ENCODE measurements around the gene WNT7A.

WNT7A gene

DNA sequence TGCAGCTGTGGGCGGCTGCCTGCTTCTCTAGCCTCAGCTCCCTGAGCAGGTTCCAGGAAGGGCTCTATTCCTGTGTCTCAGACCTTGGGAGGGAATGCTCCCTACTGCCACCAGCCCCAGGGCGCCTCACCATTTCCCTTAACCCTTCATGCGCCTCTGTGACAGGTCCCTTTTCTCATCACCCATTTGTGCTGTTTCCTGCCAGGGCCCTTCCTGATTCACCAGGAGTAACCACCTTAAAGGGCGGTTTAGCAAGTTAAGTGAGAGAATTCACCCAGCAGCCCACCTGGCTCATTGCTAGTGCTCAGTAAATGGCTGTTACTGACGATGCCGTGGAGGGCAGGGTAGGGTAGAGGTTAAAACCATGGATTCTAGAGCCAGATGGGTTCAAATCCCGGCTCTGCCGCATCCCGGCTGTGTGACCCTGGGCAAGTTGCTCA, 87.8 kb downstream of the WNT7A start:
- TF ChIP-seq, protein P1, sequence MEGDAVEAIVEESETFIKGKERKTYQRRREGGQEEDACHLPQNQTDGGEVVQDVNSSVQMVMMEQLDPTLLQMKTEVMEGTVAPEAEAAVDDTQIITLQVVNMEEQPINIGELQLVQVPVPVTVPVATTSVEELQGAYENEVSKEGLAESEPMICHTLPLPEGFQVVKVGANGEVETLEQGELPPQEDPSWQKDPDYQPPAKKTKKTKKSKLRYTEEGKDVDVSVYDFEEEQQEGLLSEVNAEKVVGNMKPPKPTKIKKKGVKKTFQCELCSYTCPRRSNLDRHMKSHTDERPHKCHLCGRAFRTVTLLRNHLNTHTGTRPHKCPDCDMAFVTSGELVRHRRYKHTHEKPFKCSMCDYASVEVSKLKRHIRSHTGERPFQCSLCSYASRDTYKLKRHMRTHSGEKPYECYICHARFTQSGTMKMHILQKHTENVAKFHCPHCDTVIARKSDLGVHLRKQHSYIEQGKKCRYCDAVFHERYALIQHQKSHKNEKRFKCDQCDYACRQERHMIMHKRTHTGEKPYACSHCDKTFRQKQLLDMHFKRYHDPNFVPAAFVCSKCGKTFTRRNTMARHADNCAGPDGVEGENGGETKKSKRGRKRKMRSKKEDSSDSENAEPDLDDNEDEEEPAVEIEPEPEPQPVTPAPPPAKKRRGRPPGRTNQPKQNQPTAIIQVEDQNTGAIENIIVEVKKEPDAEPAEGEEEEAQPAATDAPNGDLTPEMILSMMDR (IDR thresholded peaks at IDR 0.05; ENCODE audit: low read length, missing control alignments), result no peak
- DNase-seq (ENCODE audit: low read depth), result no peak
- no peak overlapping the region for H3K4me3 ChIP-seq (replicated peaks; ENCODE audit: low read depth, low read length)

- TF ChIP-seq, protein P1 (IDR thresholded peaks at IDR 0.05; ENCODE audit: low read length, missing control alignments), result no peak
- no peak for DNase-seq (ENCODE audit: low read depth)
These were observed 88.4 kb downstream of the WNT7A start for GRCh38 chr3:13791198-13792050.

DNA sequence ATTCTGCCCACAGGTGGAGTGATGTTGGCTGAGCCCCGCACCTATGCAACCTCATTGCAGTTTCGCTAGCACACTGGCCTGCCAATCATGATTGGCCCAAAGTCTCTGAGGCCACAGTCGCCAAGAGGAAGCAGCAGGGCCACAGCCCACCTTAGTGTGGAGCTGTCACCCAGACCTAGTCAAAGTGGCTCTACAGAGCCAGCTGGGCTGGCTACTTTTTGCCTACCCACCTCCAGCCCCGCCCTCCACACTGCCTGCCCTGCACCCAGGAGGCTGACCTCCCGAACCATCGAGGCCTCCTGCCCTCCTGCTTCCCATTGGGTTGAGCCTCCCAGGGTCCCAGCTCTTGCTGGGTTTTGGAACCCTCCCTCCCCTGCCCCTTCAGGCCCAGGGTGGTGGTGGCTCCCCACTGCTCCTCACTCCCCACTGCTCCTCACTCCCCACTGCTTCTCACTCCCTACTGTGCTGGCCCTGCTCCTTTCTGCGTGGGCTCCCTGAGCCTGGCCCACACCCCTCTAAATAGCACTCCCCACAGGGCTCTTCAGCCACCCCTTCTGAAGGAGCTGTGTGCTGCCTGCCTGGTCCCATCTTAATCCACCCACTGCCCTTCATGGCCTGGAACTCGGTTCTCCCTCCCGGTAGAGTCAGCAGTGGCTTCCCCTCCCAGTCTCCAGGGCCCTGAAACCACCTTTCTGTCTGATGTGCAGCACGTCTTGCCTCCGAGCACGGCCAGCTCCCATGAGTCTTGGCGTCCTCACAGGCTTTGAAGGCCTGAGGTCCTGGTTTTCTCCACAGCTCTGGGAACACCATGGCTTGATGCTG, 89.3 kb downstream of the WNT7A start:
- no peak for DNase-seq (ENCODE audit: low read depth)
- TF ChIP-seq, protein P1 (IDR thresholded peaks at IDR 0.05; ENCODE audit: low read length, missing control alignments), result no peak
- no peak overlapping the region for H3K4me3 ChIP-seq (replicated peaks; ENCODE audit: low read depth, low read length)

More at GRCh38 chr3:13791198-13792050, 88.4 kb downstream of the WNT7A start:
- H3K4me3 ChIP-seq (replicated peaks; ENCODE audit: low read depth, low read length), result no peak overlapping the region

DNA sequence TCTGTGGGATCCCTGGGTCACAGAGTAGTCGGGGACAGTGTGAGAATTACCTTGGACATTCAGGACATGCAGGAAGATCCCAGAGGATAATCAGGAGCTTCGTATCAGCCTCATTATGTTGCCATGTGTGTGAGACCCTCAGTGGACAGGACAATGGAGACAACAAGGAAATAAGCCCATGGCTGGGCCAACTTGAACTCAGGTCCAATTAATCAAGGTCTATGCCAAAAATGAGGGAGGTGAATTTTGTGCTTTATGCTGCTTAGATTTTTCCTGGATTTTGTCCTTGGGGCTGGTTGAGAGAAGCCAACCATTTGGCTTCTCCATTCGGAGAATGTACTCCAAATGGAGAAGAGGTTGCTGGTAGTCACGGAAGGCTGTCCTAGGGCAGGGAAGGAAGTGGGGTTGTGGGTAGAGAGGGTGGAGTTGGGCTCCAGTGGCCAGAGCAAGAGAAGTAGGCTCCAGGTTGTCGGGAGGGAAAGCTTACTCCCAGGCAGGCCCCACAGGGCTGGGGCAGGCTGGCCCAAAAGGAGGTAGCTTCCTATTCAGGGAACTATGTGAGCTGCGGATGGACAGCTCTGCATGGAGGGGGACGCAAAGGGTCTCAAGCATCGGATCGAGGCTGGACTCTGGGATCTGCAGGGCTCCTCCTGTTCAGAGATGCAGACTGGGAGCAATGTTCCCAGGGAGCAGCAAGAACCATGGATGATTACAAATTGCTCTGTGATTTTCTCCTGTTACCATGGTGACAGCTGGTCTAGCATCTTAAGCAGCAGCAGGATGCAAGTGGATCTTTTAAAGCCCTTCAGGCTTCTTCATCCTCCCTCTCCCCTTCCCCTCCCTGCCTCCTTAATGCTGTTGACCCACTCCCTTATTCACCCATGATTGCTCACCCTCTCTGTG, 91.1 kb downstream of the WNT7A start:
- TF ChIP-seq, protein P1 (IDR thresholded peaks at IDR 0.05; ENCODE audit: low read length, missing control alignments), result no peak
- H3K4me3 ChIP-seq (replicated peaks; ENCODE audit: low read depth, low read length), result no peak overlapping the region
- DNase-seq (ENCODE audit: low read depth), result peak; percentile 1

GRCh38 chr3:13787533-13788132, 92.2 kb downstream of the WNT7A start:
- no peak for DNase-seq (ENCODE audit: low read depth)
- TF ChIP-seq, protein P1 (IDR thresholded peaks at IDR 0.05; ENCODE audit: low read length, missing control alignments), result no peak
- no peak overlapping the region for H3K4me3 ChIP-seq (replicated peaks; ENCODE audit: low read depth, low read length)

DNA sequence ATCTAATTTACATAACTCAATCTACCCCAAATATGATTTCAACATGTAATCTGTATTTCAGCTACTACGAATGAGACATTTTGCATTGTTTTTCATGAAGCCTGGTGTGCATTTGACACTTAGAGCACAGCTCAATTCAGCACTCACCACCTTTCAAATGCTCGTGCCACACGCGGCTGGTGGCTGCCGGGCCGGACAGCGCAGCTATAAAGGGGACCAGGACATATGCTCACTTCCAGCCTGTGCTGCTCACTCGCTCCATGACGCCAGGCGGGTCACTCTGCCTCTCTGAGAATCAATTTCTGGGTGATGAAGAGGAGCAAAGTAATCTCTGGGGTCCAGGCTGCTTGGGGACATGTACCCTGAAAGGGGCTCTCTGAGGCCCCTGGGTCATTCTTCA, 93.1 kb downstream of the WNT7A start:
- TF ChIP-seq, protein P1 (IDR thresholded peaks at IDR 0.05; ENCODE audit: low read length, missing control alignments), result no peak
- no peak for DNase-seq (ENCODE audit: low read depth)
- no peak overlapping the region for H3K4me3 ChIP-seq (replicated peaks; ENCODE audit: low read depth, low read length)
